Activated effector memory CD4-positive, alpha-beta T cell treated with anti-CD3 and anti-CD28 coated beads, Interleukin-2, amount 50 U/mL, for 16 hours (primary cell): ENCODE results near the gene KCNG2.

Source experiments
- DNase-seq: peaks from one replicate; pipeline ENCODE4 v3.0.0-alpha.2; 2020

Gene KCNG2

DNA sequence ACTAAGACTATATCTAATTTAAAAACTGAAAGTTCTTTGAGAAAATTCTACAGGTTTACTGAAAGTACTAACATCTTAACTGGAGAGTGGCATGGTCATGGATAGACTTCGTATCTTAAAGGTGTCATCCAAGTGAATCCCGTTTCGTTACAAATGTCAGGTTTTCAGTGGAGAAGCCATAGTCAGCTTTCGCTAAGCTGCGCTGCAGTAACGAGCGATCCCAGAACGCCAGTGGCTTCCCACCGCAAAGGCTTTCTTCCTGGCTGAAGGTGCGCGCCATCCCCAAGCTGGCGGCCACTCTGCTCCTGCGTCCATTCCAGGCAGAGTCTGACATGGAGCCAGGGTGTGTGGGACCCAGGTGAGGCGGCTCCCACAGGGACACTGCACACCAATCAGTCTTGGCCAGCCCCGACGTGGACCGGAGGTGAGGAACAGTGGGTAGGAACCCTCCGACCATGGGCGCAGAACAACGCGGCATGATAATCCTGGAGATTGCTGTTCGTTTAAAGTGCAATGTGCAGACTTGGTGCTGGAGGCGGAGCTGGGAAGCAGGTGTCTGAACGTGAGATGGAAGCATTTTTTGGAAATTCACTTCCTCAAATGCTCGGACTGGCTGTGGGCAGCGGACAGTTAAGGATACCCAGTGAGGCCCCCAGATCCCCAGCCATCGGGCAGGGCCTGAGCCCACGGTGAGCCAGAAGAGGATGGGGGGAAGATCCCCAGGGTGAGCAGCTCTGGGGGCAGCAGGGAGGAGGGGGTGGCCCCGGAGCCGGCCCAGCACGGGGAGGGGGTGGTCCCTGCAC lies 27.8 kb upstream of the KCNG2 start:
- peak; percentile 53 for DNase-seq

DNA sequence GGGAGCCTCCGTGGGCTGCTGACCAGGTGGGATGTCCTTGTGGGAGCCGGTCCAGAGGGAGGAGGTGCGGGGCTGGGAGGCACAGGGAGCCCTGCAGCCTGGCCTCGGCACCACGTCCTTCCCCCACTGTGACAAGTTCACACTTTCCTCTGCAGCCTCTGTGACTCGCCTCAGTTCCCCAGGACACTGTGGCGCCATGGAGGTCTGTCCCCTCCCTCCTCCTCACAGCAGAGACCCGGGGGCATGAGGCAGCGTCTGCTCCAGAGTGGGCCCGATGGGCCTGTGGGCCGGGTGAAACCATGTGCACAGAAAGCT lies 27.3 kb upstream of the KCNG2 start:
- peak; percentile 52 for DNase-seq

DNA sequence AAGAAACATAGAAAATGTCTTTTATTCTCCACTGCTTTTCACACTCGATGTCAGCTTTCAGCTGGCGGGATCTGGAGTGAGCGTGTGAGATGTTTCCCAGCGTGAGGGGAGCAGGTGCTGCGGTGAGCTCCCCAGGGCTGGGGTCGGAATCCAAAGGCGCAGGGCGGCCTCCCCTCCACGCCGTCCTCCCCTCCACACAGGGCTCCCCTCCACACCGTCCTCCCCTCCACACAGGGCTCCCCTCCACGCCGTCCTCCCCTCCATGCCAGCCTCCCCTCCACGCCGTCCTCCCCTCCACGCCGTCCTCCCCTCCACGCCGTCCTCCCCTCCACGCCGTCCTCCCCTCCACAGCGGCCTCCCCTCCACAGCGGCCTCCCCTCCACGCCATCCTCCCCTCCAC lies 26.9 kb upstream of the KCNG2 start:
- DNase-seq: peak; percentile 19

DNA sequence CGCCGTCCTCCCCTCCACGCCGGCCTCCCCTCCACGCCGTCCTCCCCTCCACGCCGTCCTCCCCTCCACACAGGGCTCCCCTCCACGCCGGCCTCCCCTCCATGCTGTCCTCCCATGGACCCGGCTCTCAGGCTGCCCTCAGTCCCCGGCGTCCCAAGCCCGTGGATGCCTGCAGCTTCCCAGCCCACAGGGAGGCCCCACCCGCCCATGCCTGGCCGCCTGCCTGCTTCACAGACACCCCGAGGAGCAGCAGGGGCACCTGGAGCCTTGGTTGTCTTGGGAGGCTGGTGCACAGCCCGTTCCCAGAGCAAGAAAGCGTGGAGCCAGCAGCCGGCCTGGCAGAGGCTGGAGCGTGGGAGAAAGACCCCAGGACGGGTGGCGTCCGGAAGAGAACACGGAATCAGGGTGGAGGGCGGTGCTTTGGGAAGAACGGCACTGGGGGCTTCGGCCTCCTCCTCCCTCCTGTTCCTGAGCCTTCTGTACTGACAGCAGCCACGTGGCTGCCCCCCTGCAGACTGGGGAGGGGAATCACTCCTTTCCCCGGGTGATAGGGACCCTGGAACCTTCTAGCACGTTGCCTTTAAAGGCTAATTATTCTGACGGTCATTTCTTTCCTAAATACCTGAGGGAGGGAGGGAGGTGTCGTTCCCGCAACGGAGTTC lies 26.2 kb upstream of the KCNG2 start:
- peak; percentile 55 for DNase-seq

DNA sequence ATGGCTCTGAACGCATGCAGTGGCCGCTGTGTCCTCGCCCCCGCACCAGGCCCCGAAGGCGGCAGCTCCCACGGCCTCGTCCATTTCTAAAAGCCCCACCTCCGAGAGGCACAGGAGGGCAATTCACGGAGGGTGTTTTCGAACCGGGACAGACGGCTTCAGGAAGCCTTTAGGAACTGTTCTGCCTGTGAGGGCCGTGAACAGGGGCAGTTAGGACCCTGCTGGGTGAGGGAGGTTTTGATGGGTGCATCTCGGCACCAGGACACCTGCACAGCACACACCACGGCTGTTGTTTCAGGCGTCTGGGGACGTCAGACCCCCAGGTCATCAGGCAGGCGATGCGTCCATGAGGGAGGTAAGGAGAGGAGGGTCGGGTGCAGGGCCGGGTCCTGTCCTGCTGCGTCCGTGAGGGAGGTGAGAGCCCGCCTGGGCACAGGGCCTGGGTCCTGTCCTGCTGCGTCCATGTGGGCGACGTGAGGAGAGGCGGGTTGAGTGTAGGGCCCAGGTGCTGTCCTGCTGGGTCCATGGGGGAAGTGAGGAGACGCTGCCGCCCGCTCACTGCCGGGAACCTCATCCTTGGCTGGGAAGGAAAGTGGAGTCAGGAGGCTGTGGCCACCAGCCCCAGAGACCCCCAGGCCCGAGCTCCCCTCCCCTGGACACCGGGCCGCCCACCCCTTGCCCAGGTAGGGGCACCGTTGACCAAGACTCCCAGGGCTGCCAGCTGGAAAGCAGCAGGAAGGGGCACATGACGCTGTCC lies 25.5 kb upstream of the KCNG2 start:
- peak; percentile 31 for DNase-seq

DNA sequence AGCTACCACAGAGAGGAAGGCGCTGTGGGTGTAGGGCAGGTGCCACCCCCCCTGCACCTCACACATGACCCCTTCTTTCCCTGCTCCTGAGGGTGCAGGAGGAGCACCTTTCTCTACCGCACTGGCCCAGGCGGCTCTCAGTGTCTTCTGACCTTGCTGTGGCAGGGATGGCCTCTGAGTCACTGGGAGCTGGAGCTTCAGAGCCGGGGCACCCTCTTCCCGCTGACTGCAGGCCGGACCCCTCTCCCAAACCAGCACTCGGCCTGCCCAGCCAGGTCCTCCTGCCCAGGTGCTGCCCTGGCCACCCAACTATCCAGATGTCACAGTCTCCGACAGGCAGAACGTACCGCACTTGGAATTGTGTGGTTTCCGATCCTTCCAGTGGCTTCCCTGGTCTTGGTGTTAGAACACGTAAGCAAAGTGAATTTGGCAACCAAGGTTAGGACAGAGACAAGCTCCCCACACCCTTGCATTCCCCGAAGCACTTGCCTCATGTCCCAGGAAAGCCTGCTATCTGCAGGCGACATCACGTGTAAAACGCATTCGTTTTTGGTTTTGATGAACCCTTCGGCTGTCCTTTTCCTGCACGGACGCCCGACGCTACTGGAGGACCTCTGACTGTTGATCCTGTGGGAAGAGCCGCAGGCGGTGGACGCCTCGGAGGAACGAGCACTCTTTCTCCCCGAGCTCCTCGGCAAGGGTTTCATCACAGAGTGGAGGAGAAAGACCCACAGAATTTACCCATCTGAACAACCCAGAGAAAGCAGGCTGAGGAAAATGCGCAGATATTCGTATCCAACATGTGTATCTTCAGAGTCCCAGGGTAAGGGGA lies 24.7 kb upstream of the KCNG2 start:
- DNase-seq: peak; percentile 37

DNA sequence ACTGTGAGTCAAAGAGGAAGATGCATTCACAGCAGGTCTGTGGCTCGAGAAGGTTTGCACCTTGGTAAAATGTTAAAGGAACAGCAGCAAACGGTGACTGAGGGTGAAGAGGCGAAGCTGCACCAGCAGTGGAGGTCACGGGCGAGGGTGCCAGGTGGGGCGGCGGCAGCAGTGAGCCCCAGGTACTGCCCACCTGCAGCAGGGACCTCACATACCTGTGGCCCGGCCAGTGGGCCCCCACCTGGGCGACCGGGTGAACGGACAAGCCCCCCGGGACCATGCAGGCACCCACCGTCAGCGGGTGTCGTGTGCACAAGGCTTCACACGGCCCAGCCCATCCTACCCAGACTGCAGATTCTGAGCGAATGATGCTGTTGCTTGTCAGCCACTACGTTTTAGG lies 23.6 kb upstream of the KCNG2 start:
- DNase-seq: peak; percentile 27

DNA sequence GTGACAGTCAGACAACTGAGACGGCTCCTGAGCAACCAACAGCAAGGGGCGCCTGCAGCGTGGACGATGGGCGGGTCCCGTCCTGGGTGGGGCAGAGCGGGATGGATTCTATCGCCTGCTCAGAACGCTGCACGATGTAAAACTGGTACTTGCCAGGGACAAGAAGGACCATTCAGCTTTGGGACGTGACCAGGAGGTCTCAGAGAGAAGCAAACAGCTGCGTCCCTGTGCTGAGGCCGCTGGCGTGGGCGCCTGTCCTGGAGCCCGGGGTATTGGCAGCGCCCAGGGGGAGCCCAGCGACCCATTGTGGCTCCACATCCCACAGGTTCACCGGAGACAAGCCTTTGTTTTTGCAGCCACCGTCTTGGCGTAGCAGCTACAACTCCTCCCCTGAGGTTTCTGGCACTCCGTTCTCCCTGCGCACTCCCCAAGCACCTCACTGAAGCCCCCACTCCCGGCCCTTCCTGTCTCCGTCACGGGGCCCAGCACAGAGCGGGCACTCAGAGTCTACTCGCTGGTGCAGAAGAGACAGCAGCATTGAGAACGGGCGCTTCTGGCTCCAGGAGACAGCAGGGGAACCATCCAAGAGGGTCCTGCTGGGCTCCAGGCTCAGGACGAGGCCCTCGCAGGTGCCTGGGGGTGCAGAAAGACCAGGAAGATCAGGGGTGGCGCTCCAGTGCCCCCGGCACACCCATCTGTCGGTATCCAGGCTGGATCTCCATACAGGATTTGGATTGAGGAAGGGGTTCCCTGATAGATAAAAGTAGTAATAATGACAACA lies 22.1 kb upstream of the KCNG2 start:
- DNase-seq: peak; percentile 46

DNA sequence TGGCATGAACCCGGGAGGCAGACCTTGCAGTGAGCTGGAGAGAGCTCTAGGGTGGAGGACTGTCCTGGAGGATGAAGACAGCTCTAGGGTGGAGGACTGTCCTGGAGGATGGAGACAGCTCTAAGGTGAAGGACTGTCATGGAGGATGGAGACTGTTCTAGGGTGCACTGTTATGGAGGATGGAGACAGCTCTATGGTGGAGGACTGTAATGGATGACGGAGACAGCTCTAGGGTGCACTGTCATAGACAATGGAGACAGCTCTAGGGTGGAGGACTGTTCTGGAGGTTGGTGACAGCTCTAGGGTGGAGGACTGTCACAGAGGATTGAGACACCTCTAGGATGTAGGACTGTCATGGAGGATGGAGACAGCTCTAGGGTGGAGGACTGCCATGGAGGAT lies 21.1 kb upstream of the KCNG2 start:
- peak; percentile 14 for DNase-seq

DNA sequence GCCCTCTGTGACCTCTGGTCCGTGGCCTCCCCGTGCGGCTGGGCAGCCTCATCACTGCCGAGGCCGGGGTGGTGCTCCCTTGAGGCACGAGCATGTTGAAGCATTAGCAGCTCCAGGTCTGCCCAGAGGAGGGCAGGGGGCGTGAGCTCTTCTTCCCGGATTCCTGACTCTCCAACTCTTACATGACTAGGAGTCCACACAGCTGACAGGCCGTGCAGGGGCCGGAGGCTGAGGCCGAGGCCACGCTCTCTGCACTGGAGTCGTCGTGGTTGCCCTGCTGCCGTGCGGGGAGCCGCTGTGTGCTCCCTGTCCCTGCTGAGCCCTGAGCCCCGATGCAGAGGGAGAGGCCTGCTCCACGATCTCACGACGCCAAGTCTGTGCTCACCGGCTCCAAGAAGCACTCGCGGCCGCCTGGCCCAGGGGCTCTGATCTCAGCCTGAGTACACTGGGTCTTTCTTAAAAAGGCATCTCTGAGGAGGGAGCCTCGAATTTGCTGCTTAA lies 19.4 kb upstream of the KCNG2 start:
- peak; percentile 56 for DNase-seq

DNA sequence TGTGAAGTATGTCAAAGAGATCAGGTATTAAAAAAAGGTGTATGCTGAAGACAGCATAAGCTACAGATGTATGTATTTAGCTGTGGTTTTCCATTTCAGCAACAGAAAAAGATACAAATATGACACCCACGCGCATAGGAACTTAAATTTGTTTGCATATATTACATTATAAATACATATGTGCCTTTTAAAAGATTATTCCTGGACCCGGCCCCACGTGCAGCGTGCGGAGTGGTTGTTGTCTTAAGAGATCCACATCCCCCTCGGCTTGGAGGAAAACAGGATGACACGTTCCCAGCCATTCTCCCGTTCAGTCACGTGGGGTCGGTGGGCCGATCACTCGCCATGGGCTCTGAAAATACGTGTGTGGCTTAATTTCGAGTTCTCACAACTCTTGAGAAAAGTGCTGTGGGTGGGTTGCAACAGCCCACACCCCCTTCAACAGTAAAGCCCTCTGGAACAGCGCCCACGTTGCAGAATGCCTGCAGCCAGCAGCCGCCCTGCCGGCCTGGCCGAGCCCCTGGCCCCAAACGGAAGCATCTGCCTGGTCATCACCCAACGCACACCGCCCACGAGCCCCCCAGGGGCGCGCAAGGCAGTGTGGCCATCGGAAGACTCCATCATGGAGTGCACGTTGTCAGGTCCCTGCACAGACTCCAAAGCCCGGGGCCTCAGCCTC lies 18.6 kb upstream of the KCNG2 start:
- DNase-seq: peak; percentile 36

DNA sequence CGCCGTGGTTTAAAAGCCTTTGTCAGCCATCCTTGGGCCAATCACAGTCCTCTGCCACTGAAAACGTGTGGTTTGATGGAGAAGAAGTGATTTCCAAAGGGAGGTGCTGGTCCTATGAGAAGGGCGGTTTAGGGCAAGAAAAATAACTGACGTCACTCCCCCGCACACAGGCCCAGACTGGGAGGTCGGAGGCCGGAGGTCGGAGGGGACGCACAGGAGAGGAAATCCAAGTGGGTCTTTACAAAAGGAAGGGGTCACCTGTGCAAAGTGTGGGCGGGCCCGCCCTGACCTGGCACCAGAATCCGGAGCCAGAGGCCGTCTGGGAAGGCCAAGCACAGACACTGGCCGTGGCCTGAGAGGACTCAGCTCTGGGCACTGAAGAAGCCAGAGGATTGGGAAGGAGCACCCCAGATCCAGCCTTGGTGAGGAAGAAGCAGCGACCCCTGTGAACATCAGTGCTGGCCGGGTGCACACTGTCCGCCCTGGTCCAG lies 18.0 kb upstream of the KCNG2 start:
- peak; percentile 47 for DNase-seq

DNA sequence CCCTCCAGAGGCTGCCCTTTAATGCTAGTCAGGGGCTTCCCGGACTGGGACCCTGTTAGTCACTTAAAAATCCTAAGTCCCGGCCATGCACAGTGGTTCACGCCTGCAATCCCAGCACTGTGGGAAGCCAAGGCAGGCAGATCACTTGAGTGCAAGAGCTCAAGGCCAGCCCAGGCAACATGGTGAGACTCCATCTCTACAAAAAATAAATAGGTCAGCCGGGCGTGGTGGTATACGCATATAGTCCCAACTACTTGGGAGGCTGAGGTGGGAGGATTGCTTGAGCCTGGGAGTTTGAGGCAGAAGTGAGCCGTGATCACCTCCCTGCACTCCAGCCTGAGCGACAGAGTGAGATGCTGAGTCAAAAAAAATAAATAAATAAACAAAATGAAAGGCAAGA lies 17.2 kb upstream of the KCNG2 start:
- peak; percentile 60 for DNase-seq

DNA sequence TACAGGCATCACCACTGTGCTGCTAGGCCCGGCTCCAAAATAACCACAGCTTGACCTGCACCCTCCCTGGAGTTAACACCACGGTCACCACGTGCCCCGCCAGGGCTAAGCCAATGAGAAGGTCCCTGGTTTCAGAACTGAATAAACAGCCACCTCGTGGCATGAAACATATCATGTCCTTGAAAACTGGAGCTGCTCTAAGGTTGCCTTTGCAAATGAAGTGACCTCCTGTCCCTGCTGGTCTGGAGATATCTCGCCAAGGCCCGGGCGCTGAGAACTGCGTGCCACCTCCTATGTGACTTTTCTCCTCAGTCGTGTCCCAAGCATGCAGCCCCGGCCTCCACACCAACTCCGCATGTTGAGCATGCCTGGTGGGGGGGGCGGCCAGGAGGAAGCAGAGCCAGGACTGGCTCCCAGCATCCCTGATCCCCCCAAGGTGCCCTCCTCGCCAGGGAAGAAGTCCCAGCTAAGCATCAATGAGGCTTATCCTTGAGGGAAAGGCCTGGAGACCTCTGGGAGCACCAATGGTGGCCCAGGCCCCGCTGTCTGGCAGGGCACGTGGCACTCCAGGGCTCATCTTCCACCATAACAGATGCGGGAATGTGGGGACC lies 16.3 kb upstream of the KCNG2 start:
- DNase-seq: peak; percentile 53

DNA sequence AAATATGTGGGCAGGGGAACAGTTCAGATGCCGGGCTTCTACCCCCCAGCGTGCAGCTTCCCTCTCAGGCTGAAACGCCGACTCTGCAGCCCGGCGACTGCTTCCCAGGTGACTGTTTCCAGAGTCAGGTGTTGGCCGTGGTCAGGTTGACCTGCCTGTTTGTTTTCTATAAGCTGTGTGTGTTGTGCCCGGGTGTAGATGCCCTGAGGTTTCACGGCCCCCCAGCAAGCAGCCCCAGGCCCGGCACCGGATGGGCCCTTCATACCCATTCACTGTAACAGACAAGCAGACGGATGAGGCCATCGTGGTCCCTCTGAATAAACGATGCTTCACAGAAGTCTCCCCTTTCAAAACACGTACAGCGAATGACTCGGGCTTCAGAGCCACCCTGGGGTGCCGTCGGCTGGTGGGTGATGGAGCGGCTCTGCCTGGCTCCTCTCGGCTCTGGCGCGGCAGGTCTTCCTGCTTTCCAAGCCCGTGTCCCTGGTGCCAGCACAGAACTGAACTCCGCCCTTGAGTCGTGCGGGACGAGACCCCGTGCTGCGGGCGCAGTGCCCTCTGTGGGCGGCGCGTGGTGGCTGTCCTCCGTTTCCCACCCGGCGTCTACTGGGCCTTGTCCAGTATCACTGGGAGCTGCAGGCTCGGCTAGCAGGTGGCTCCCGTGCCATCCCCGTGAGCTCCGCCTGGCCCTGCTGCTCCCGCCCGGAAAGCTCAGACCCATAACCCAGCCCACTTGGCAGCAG lies 15.0 kb upstream of the KCNG2 start:
- DNase-seq: peak; percentile 47

DNA sequence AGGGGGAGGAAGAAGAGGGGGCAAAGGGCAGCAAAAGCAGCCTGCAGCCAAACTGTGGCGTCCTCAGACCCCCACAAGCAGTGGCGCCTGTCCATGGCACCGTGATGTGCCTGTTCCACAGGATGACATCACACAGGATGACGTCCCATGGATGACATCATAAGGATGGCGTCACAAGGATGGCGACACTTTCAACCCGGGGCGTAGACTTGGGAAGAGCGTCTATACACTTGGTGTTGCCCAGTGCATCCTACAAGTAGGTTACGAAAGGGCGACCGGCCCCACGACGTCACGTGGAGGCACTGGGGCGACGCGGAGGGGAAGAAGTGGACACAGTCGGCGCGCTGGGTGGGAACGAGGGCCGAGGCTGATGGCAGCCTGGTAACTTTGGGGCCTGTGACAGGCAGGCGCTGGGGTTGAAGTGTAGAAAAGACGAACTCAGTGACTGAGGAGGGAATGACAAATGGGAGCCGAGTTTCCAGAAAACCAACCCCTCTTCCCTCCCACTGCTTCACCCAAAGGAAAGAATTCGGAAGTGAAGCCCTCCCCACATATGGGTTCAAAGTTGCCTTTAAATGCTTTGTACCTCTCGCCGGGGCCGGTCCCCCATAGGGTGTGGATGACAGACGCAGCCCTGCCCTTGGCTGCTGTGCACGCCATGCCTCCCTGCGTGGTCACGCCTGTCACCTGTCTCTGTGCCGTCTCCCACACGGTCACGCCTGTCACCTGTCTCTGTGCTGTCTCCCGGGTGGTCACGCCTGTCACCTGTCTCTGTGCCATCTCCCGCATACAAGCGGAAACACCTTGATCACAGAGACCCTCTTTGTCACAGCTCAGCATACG lies 13.4 kb upstream of the KCNG2 start:
- peak; percentile 30 for DNase-seq

DNA sequence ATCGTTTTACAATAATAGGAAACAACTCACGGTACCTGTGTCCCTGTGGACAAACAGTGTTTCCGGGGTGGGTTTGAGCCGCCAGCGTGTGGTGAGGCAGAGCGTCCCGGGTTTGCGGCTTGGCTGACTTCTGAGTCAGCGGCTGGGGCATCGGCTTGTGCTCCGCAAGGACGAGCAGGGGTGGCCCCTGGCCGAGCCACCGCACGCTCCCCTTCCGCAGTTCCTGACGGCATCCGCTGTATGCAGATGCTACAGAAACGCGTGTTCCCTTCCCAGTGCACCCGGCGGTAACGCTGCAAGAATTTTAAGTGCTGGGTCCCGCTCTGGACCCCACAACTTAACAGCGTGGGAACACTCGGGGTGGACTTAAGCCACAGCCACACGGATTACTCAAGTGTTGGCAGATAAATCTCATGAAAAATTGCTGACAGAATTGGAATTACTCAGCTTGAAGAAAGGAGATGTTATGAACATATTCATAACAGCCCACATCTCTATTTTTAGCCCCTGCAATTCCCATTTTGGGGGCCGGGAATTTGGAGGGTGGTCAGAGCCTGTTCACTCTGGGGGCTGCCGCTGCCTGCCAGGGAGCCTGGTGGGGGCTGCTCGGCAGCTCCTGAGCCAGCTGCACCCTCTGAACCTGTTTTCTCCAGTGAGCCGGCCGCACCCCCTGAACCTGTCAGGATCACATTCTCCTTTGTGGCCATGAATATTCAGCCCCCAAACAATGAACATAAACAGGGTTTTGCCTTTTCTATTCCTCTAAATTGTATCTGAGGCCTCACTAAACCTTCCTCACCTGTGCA lies 12.6 kb upstream of the KCNG2 start:
- peak; percentile 50 for DNase-seq

DNA sequence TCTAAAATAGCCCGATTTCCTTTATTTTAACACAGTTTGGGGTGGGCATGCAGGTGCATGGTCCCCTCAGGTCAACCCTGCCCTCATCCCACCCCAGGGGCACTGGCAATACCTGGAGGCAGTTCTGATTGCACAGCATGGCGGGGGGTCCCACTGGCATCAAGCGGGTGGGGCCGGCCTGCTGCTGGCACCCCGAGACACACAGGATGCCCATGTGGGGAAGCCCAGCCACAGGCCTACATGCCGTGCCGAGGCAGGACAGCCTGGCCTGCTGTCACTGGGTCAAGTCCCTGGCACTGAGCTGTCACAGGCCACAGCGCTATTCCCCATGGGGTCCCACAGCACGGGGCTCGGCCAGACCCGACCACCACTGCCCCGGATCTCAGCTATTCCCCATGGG lies 11.9 kb upstream of the KCNG2 start:
- DNase-seq: no peak
